Breast epithelium (tissue), 4 donors: ENCODE measurements around the gene CARD14. TPM values are rescaled to one million over a fixed set of nuclear protein-coding genes. Genes with fewer than 3 reads are reported as not detected.

ENCODE experiments used
- DNase-seq, 2 donors: peaks; one replicate each; pipeline ENCODE4 v3.0.0-alpha.2; 2019; ENCODE audit warnings: low spot score in 2 of 2
- H3K27ac ChIP-seq, 2 donors: fragments of 200-600 bp; sonication (generic) in 1 of 2; one replicate each; pipeline ENCODE4 v1.5.1; 2016 to 2019; ENCODE audit warnings: mild to moderate bottlenecking in 1 of 2
- H3K27me3 ChIP-seq, 2 donors: fragments of 200-600 bp; sonication (generic) in 1 of 2; one replicate each; pipeline versions ENCODE4 v1.5.1 to v1.6.0; 2017 to 2019; ENCODE audit warnings: control low read depth in 1 of 2, mild to moderate bottlenecking in 1 of 2
- H3K36me3 ChIP-seq: fragments of 200-600 bp; one replicate; pipeline ENCODE4 v1.5.1; 2019
- H3K4me1 ChIP-seq, 2 donors: fragments of 200-600 bp; sonication (generic); one replicate each; pipeline ENCODE4 v1.5.1; 2016 to 2019; ENCODE audit warnings: control low read depth in 1 of 2
- H3K4me3 ChIP-seq, 3 donors: fragments of 200-600 bp; sonication (generic); 1 replicate in 2 of 3; 2 replicates in 1 of 3; pipeline ENCODE4 v1.5.1; 2016 to 2019; ENCODE audit warnings: mild to moderate bottlenecking in 3 of 3, moderate library complexity in 2 of 3
- H3K9me3 ChIP-seq, 2 donors: fragments of 200-600 bp; sonication (generic) in 1 of 2; one replicate each; pipeline ENCODE4 v1.5.1; 2016 to 2019; ENCODE audit warnings: control low read depth in 1 of 2
- POLR2A ChIP-seq: fragments of 450-650 bp; IDR thresholded peaks from one replicate; pipeline ENCODE4 v1.6.1; 2016; ENCODE audit warnings: antibody characterized with exemption, mild to moderate bottlenecking, moderate library complexity
- POLR2AphosphoS5 ChIP-seq, 3 donors: sonication (generic); formaldehyde crosslinking; IDR thresholded peaks; one replicate each; pipeline ENCODE4 v1.6.1; 2017; ENCODE audit warnings: antibody characterized with exemption in 3 of 3
- intact Hi-C: fragments of 100-400 bp; cut with DNase I; formaldehyde crosslinking; loops from one replicate; pipeline ENCODE4 v1.15.1; 2023; ENCODE audit warnings: low total_unique reads
- total RNA-seq, 3 donors: library from RNA; depleted of rRNA; stranded (reverse); fragments of >200 nt; gene quantifications; one replicate each; pipeline ENCODE4 v1.1.0, GENCODE V29; 2016
- TF ChIP-seq, protein P1 (sequence below), 3 donors: fragments of 450-650 bp; IDR thresholded peaks; one replicate each; pipeline ENCODE4 v1.5.1; 2016 to 2017; ENCODE audit warnings: antibody characterized with exemption in 3 of 3, mild to moderate bottlenecking in 3 of 3, moderate library complexity in 3 of 3

Gene CARD14
- total RNA-seq, 3 donors from 2014 or later = 0.32 to 13.8 (median 9.4) TPM

DNA sequence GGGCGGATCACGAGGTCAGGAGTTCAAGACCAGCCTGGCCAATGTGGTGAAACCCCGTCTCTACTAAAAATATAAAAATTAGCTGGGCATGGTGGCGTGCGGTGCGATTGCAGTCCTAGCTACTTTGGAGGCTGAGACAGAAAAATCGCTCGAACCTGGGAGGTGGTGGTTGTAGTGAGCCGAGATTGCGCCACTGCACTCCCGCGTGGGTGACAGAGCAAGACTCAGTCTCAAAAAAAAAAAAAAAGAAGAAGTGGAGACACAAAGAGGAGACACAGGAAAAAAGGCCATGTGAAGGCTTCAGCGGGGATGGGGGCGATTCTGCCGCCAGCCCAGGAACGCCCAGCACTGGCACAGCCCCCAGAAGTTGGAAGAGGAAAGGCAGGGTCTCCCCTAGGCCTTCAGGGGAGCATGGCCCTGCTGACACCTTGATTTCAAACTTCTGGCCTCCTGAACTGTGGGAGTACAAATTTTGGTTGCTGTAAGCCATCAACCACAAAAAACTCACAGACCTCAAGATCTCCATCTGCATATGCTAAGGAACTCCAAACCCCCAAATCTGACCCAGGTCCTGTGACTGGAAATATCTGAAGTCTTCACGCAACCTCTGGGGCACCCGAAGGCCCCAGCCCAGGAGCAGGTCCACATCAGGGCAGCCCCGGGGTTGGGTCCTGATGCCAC is 43.3 kb downstream of the CARD14 start:
- no peaks in the 10 kb centered on the region for H3K27me3 ChIP-seq
- intact Hi-C loops = no loop called here
- H3K36me3 ChIP-seq = no peaks in the 10 kb centered on the region
- TF ChIP-seq POLR2A (no peak), POLR2AphosphoS5 (IDR thresholded peaks at IDR 0.05) (no peak)
- TF ChIP-seq, protein P1, sequence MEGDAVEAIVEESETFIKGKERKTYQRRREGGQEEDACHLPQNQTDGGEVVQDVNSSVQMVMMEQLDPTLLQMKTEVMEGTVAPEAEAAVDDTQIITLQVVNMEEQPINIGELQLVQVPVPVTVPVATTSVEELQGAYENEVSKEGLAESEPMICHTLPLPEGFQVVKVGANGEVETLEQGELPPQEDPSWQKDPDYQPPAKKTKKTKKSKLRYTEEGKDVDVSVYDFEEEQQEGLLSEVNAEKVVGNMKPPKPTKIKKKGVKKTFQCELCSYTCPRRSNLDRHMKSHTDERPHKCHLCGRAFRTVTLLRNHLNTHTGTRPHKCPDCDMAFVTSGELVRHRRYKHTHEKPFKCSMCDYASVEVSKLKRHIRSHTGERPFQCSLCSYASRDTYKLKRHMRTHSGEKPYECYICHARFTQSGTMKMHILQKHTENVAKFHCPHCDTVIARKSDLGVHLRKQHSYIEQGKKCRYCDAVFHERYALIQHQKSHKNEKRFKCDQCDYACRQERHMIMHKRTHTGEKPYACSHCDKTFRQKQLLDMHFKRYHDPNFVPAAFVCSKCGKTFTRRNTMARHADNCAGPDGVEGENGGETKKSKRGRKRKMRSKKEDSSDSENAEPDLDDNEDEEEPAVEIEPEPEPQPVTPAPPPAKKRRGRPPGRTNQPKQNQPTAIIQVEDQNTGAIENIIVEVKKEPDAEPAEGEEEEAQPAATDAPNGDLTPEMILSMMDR (IDR thresholded peaks at IDR 0.05) = no peak
- no peaks in the 10 kb centered on the region for H3K9me3 ChIP-seq
- H3K4me3 ChIP-seq = no peak overlapping the region
- H3K4me1 ChIP-seq = peaks cover 0 to under 1% of the 10 kb centered on the region in 2 donors
- H3K27ac ChIP-seq = peak overlapping the region in 1 of 2 donors; percentile 43
- DNase-seq = no peak

DNA sequence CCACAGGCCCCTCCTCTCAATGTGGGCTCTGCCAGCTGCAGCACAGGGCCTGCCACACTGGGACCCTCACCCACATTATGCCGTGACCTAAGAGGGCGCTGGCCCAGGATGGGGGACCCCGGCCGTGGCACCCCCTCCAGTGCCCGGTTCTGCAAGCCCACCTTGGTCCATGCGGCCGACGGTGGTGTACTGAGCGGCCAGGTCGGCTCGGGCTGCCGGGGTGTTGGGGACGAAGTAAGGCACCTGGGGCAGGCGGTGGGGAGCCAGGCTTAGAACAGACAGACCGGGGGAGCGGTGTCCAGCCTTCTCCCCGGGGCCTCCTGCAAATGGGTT is 43.8 kb downstream of the CARD14 start:
- intact Hi-C loops = no loop called here
- Histone ChIP-seq H3K36me3 (no peaks in the 10 kb centered on the region), H3K27ac (peak overlapping the region in 1 of 2 donors; percentile 43), H3K27me3 (no peaks in the 10 kb centered on the region), H3K9me3 (no peaks in the 10 kb centered on the region), H3K4me1 (peaks cover 0 to 6% of the 10 kb centered on the region in 2 donors), H3K4me3 (no peak overlapping the region)
- no peak for TF ChIP-seq POLR2A
- TF ChIP-seq, protein P1 (IDR thresholded peaks at IDR 0.05) = no peak
- TF ChIP-seq POLR2AphosphoS5 (IDR thresholded peaks at IDR 0.05) = no peak
- no peak for DNase-seq

DNA sequence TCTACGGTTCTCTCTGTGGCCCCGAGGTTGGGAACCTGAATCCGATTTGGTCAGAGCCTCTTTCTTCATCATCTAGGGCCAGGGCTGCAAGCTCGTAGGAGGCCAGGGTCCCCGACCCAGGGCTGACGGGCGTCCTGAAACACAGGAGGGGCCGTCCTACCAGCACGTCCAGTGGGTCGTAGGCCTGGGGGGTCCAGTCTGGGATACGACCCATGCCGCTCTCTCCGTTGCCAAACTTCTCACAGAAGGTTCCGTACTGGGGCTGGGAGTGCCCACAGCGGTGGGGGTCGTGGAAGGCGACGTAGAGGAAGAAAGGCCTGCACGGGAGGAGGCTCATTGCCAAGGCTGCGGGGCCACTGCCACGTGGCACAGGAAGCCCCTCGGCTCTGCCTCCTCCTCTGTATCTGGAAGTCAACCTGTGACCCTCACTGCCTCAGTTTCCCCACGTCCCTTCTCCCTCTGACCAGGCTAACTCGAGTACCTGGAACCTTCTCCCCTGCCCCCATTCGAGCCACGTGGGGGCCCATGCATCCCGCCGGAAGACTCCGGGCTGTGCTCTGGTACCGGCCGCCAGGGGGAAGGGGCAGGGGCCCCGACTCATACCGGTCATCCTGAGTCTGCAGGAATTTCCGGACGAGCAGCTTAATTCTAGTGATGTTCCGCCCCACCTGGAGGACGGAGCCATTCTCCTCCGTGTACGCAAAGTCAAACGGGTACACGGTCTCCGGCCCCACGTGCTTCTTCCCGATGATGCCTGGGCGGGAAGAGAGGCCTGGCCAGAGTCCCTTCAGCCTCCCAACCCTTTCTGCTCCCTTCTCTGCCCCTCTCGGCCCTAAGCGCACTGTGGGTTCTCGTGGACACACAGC is 44.4 kb downstream of the CARD14 start:
- TF ChIP-seq POLR2AphosphoS5 (IDR thresholded peaks at IDR 0.05) (no peak), POLR2A (no peak)
- TF ChIP-seq, protein P1 (IDR thresholded peaks at IDR 0.05) = no peak
- Histone ChIP-seq H3K36me3 (no peaks in the 10 kb centered on the region), H3K9me3 (no peaks in the 10 kb centered on the region), H3K27ac (no peak overlapping the region), H3K4me3 (no peak overlapping the region), H3K4me1 (peaks cover 0 to 6% of the 10 kb centered on the region in 2 donors), H3K27me3 (no peaks in the 10 kb centered on the region)
- intact Hi-C loops = no loop called here
- no peak for DNase-seq

DNA sequence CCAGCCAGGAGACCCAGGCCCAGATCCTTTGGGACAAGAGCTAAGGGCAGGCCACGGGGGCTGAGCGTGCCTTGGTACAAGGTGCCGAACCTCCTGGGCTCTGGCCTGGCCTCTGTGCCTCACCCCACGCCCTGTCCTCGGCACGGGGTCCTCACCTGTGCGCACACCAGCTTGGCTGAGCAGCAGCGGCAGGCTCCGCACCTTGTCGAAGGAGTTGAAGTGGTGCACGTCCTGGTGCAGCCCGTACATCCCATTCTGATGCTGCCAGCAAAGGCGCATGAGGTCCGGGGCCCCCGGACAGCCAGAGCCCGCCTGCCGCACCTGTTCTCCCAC is 45.0 kb downstream of the CARD14 start:
- Histone ChIP-seq H3K9me3 (no peaks in the 10 kb centered on the region), H3K4me1 (peaks cover 0 to 6% of the 10 kb centered on the region in 2 donors), H3K4me3 (no peak overlapping the region), H3K27ac (no peak overlapping the region), H3K27me3 (no peaks in the 10 kb centered on the region), H3K36me3 (no peaks in the 10 kb centered on the region)
- no peak for TF ChIP-seq POLR2AphosphoS5 (IDR thresholded peaks at IDR 0.05)
- TF ChIP-seq POLR2A = no peak
- TF ChIP-seq, protein P1 (IDR thresholded peaks at IDR 0.05) = no peak
- intact Hi-C loops = no loop called here
- DNase-seq = no peak
